ENCODE results near the gene TIE1.

GRCh38 chr1:43253173-43253572 lies 47.6 kb upstream of the TIE1 start:
- no peak for TF ChIP-seq CTCF (conservative IDR thresholded peaks at IDR 0.05)
- no peak for TF ChIP-seq EZH2 (IDR thresholded peaks at IDR 0.05; ENCODE audit: low read depth)
